GM12892 (cell line): Measurements from ENCODE around the gene MYOD1.

Source experiments
- POLR2A ChIP-seq: IDR thresholded peaks from 2 replicates; pipeline ENCODE4 v1.6.1; 2011; ENCODE audit warnings: low read depth, low read length, control low read depth
- POLR2AphosphoS5 ChIP-seq: IDR thresholded peaks from 2 replicates; pipeline ENCODE4 v1.6.1; 2011; ENCODE audit warnings: low read depth, low read length, control low read depth
- TAF1 ChIP-seq: IDR thresholded peaks from 2 replicates; pipeline ENCODE4 v1.6.1; 2011; ENCODE audit warnings: low read depth, mild to moderate bottlenecking, control low read depth, low read length, borderline replicate concordance

DNA sequence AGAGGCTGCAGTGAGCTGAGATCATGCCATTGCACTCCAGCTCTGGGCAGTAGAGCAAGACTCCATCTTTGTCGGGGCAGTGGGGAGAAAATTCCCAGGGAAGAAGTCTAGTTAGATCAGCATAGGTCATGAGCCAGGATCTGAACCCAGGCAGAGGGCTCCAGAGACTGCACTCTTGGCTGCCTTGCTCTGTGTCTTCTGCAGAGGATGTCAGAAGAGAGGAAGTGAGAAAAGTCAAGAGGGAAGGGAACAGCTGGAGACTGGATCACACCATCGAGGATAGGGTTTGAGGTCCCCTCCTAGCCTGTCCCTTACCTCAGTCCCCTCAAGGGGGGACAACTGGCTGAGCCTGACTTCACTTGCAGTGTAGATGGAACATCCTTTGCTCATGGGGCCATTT is 5.8 kb downstream of the MYOD1 start:
- TF ChIP-seq POLR2A: no peak
- TF ChIP-seq POLR2AphosphoS5: no peak
- TF ChIP-seq TAF1: no peak
